Naive thymus-derived CD8-positive, alpha-beta T cell (primary cell): Measurements from ENCODE around the gene ACOT13. TPM values are rescaled to one million over a fixed set of nuclear protein-coding genes. Genes with fewer than 3 reads are reported as not detected.
"Not testable (repeated sequence)": the region's sequence is repeated elsewhere in the genome, so short reads cannot be mapped to it uniquely, and the experiment has no call there.

Source experiments
- ATAC-seq, 2 donors: fragments of 150-1000 bp; cut with Tn5 transposase in 1 of 2; sonication (Bioruptor Pico), chemical (Tn5 transposase) in 1 of 2; 1 replicate in 1 of 2; 2 replicates in 1 of 2; pipeline ENCODE4 v1.10.0; 2021; ENCODE audit warnings: mild to moderate bottlenecking in 2 of 2, moderate library complexity in 2 of 2
- POLR2A ChIA-PET: fragments of 350-600 bp; sonication (Branson Sonifier 250); formaldehyde crosslinking; loops from one replicate; lab custom pipeline; 2021; ENCODE audit warnings: antibody characterized with exemption; lab: Charles Lee
- DNase-seq, 10 donors: peaks; one replicate each; pipeline versions ENCODE4 v3.0.0 to v3.0.0-alpha.2; 2020 to 2022
- H3K27ac Mint-ChIP-seq, 10 donors: one replicate each; pipeline ENCODE4 v1.8.0; 2020 to 2022; ENCODE audit warnings: mild to moderate bottlenecking in 10 of 10, mixed read lengths in 10 of 10, moderate library complexity in 4 of 10, inconsistent platforms in 1 of 10
- H3K27me3 Mint-ChIP-seq, 5 donors: one replicate each; pipeline ENCODE4 v1.8.0; 2021 to 2022; ENCODE audit warnings: mixed read lengths in 5 of 5
- H3K36me3 Mint-ChIP-seq, 3 donors: one replicate each; pipeline ENCODE4 v1.8.0; 2020 to 2022; ENCODE audit warnings: mixed read lengths in 3 of 3, mild to moderate bottlenecking in 2 of 3, inconsistent platforms in 1 of 3
- H3K4me1 Mint-ChIP-seq, 4 donors: one replicate each; pipeline ENCODE4 v1.8.0; 2021 to 2022; ENCODE audit warnings: mixed read lengths in 4 of 4
- H3K4me3 Mint-ChIP-seq, 10 donors: one replicate each; pipeline ENCODE4 v1.8.0; 2020 to 2022; ENCODE audit warnings: mild to moderate bottlenecking in 10 of 10, mixed read lengths in 10 of 10, moderate library complexity in 6 of 10, inconsistent platforms in 1 of 10
- H3K9me3 Mint-ChIP-seq, 9 donors: one replicate each; pipeline ENCODE4 v1.8.0; 2020 to 2022; ENCODE audit warnings: mixed read lengths in 9 of 9, mild to moderate bottlenecking in 3 of 9, inconsistent platforms in 1 of 9, moderate library complexity in 1 of 9
- polyA plus RNA-seq, 3 donors: library from polyadenylated mRNA; unstranded; fragments of 300-500 nt; fragmentation: Illumina TruSeq; gene quantifications; one replicate each; pipeline ENCODE4 v1.2.3, GENCODE V29; 2021
- total RNA-seq, 8 experiments: library from RNA in 2 of 8; stranded (reverse) in 2 of 8; gene quantifications; one replicate each; pipeline ENCODE4 v1.2.3 and lab custom pipeline; 2021 to 2026

Gene ACOT13
- total RNA-seq (10 to 100 TPM; 10.8 to 11.0 TPM), polyA plus RNA-seq (10 to 100 TPM; 16.5 to 19.0 (median 16.5) TPM), total RNA-seq (lab: John Stamatoyannopoulos, UW) (10.2 to 25.9 (median 16.5) reads per million in 6 experiments)

GRCh38 chr6:24666641-24667377 lies at the start of gene ACOT13, which contains the start of gene TDP2:
ACOT13 (plus strand) TSS chr6:24667077; CDS start chr6:24667264, 187 bp downstream.
TDP2 (minus strand) TSS chr6:24666899; CDS start chr6:24666862, 37 bp downstream.
- POLR2A ChIA-PET = interaction anchor here (0.6 to 2.9 kb wide), 10 partner anchors 21 to 269 kb away, joined by 3 to 22 read pairs (median 6); partner anchors contain the start of genes ALDH5A1, C6orf62, KIAA0319 and RIPOR2
- peaks cover 34 to 64% (median 62%) of the 10 kb centered on the region in 4 donors for H3K4me1 Mint-ChIP-seq
- H3K36me3 Mint-ChIP-seq = peaks cover 0 to 36% (median 10%) of the 10 kb centered on the region in 3 donors

GRCh38 chr6:24619661-24620060 lies 47.2 kb upstream of the ACOT13 start:
- Mint-ChIP-seq H3K9me3 (no peaks in the 10 kb centered on the region), H3K27me3 (no peaks in the 10 kb centered on the region)
- POLR2A ChIA-PET = no interaction called here

More at GRCh38 chr6:24666641-24667377, at the start of gene ACOT13, which contains the start of gene TDP2:
- Mint-ChIP-seq H3K9me3 (peaks cover 0 to 11% (median 2%) of the 10 kb centered on the region in 9 donors), H3K27ac (peak within 1 kb of the TSS; percentile 96 to 100 (median 99)), H3K4me3 (peak within 1 kb of the TSS; percentile 87 to 100 (median 99)), H3K27me3 (no peaks in the 10 kb centered on the region)
- peak; percentile 91 for ATAC-seq
- peak; percentile 93 to 97 (median 96) for DNase-seq

GRCh38 chr6:24620637-24621036 lies 46.2 kb upstream of the ACOT13 start:
- no peaks in the 10 kb centered on the region for H3K4me1 Mint-ChIP-seq
- H3K4me3 Mint-ChIP-seq = no peak overlapping the region
- H3K36me3 Mint-ChIP-seq = no peaks in the 10 kb centered on the region
- POLR2A ChIA-PET = no interaction called here
- no peak for DNase-seq
- H3K27me3 Mint-ChIP-seq = peaks cover 0 to 1% (median 0%) of the 10 kb centered on the region in 5 donors
- no peak overlapping the region for H3K27ac Mint-ChIP-seq
- no peaks in the 10 kb centered on the region for H3K9me3 Mint-ChIP-seq
- ATAC-seq = no peak

More at GRCh38 chr6:24619661-24620060, 47.2 kb upstream of the ACOT13 start:
- no peak overlapping the region for H3K4me3 Mint-ChIP-seq
- no peaks in the 10 kb centered on the region for H3K4me1 Mint-ChIP-seq
- no peaks in the 10 kb centered on the region for H3K36me3 Mint-ChIP-seq
- H3K27ac Mint-ChIP-seq = no peak overlapping the region
- DNase-seq (no peak), ATAC-seq (no peak)

- POLR2A ChIA-PET = no interaction called here
- Mint-ChIP-seq H3K36me3 (no peaks in the 10 kb centered on the region), H3K27me3 (peaks cover 0 to 8% (median 0%) of the 10 kb centered on the region in 5 donors), H3K4me3 (no peak overlapping the region), H3K9me3 (no peaks in the 10 kb centered on the region), H3K27ac (no peak overlapping the region), H3K4me1 (no peaks in the 10 kb centered on the region)
- ATAC-seq = no peak
- no peak for DNase-seq
Observed at GRCh38 chr6:24621626-24622289, 45.1 kb upstream of the ACOT13 start.

- ATAC-seq = no peak
- Mint-ChIP-seq H3K4me1 (no peaks in the 10 kb centered on the region), H3K36me3 (no peaks in the 10 kb centered on the region), H3K4me3 (no peak overlapping the region), H3K27ac (no peak overlapping the region), H3K27me3 (peaks cover 0 to 14% (median 6%) of the 10 kb centered on the region in 5 donors), H3K9me3 (peaks cover 0 to 2% (median 0%) of the 10 kb centered on the region in 9 donors)
- POLR2A ChIA-PET = no interaction called here
- no peak for DNase-seq
Observed at GRCh38 chr6:24630856-24631505, 35.9 kb upstream of the ACOT13 start.

GRCh38 chr6:24631671-24632070 lies 35.2 kb upstream of the ACOT13 start:
- H3K27ac Mint-ChIP-seq = no peak overlapping the region
- H3K36me3 Mint-ChIP-seq = no peaks in the 10 kb centered on the region
- peaks cover 0 to 2% (median 0%) of the 10 kb centered on the region in 9 donors for H3K9me3 Mint-ChIP-seq
- H3K4me1 Mint-ChIP-seq = peaks cover 0 to 2% (median 0%) of the 10 kb centered on the region in 4 donors
- H3K4me3 Mint-ChIP-seq = no peak overlapping the region
- DNase-seq (no peak), ATAC-seq (no peak)
- POLR2A ChIA-PET = no interaction called here
- peaks cover 0 to 14% (median 6%) of the 10 kb centered on the region in 5 donors for H3K27me3 Mint-ChIP-seq

GRCh38 chr6:24632573-24632972 lies 34.3 kb upstream of the ACOT13 start:
- H3K9me3 Mint-ChIP-seq = peaks cover 0 to 2% (median 0%) of the 10 kb centered on the region in 9 donors
- DNase-seq (no peak), ATAC-seq (no peak)
- H3K27ac Mint-ChIP-seq = no peak overlapping the region
- H3K4me3 Mint-ChIP-seq = no peak overlapping the region
- peaks cover 0 to 2% (median 0%) of the 10 kb centered on the region in 4 donors for H3K4me1 Mint-ChIP-seq
- POLR2A ChIA-PET = no interaction called here
- peaks cover 0 to 14% (median 6%) of the 10 kb centered on the region in 5 donors for H3K27me3 Mint-ChIP-seq
- H3K36me3 Mint-ChIP-seq = no peaks in the 10 kb centered on the region

GRCh38 chr6:24636681-24637080 lies 30.2 kb upstream of the ACOT13 start:
- ATAC-seq (no peak), DNase-seq (no peak)
- Mint-ChIP-seq H3K4me3 (no peak overlapping the region), H3K36me3 (peaks cover 0 to 10% (median 3%) of the 10 kb centered on the region in 3 donors), H3K4me1 (peaks cover 0 to 7% (median 5%) of the 10 kb centered on the region in 4 donors), H3K27me3 (peaks cover 4 to 28% (median 10%) of the 10 kb centered on the region in 5 donors), H3K27ac (no peak overlapping the region), H3K9me3 (peaks cover 0 to 4% (median 0%) of the 10 kb centered on the region in 9 donors)
- POLR2A ChIA-PET = no interaction called here

GRCh38 chr6:24640166-24640565 lies 26.7 kb upstream of the ACOT13 start:
- ATAC-seq = no peak
- H3K4me3 Mint-ChIP-seq = no peak overlapping the region
- H3K36me3 Mint-ChIP-seq = peaks cover 0 to 10% (median 3%) of the 10 kb centered on the region in 3 donors
- H3K27ac Mint-ChIP-seq = no peak overlapping the region
- peaks cover 2 to 9% (median 6%) of the 10 kb centered on the region in 4 donors for H3K4me1 Mint-ChIP-seq
- peaks cover 0 to 31% (median 18%) of the 10 kb centered on the region in 5 donors for H3K27me3 Mint-ChIP-seq
- POLR2A ChIA-PET = no interaction called here
- no peak for DNase-seq
- H3K9me3 Mint-ChIP-seq = peaks cover 0 to 4% (median 0%) of the 10 kb centered on the region in 9 donors

- Mint-ChIP-seq H3K4me1 (peaks cover 5 to 14% (median 10%) of the 10 kb centered on the region in 4 donors), H3K27me3 (peaks cover 0 to 31% (median 22%) of the 10 kb centered on the region in 5 donors)
- DNase-seq, H3K9me3 Mint-ChIP-seq, H3K27ac Mint-ChIP-seq, H3K4me3 Mint-ChIP-seq, H3K36me3 Mint-ChIP-seq, POLR2A ChIA-PET, ATAC-seq: not testable (repeated sequence)
Observed at GRCh38 chr6:24640631-24641030, 26.2 kb upstream of the ACOT13 start.

GRCh38 chr6:24642061-24642460 lies 24.8 kb upstream of the ACOT13 start:
- Mint-ChIP-seq H3K4me3 (no peak overlapping the region), H3K27ac (no peak overlapping the region), H3K27me3 (peaks cover 0 to 29% (median 22%) of the 10 kb centered on the region in 5 donors), H3K4me1 (peaks cover 11 to 24% (median 14%) of the 10 kb centered on the region in 4 donors), H3K9me3 (peaks cover 0 to 4% (median 0%) of the 10 kb centered on the region in 9 donors), H3K36me3 (peaks cover 0 to 10% (median 3%) of the 10 kb centered on the region in 3 donors)
- ATAC-seq (no peak), DNase-seq (no peak)
- POLR2A ChIA-PET = no interaction called here

GRCh38 chr6:24643920-24644319 lies 23.0 kb upstream of the ACOT13 start:
- Mint-ChIP-seq H3K27ac (no peak overlapping the region), H3K9me3 (peaks cover 0 to 3% (median 0%) of the 10 kb centered on the region in 9 donors), H3K36me3 (peaks cover 0 to 4% (median 3%) of the 10 kb centered on the region in 3 donors), H3K27me3 (peaks cover 0 to 28% (median 22%) of the 10 kb centered on the region in 5 donors), H3K4me3 (no peak overlapping the region), H3K4me1 (peaks cover 7 to 17% (median 12%) of the 10 kb centered on the region in 4 donors)
- ATAC-seq (no peak), DNase-seq (no peak)
- POLR2A ChIA-PET = no interaction called here
